DND-41 (cell line): ENCODE measurements around the gene AMELY.
"Not testable (repeated sequence)": the region's sequence is repeated elsewhere in the genome, so short reads cannot be mapped to it uniquely, and the experiment has no call there.

Experiments
- CTCF ChIP-seq: IDR thresholded peaks from 2 replicates; pipeline ENCODE4 v1.5.1; 2012; ENCODE audit warnings: borderline replicate concordance, low read length, moderate library complexity, mild to moderate bottlenecking; ENCODE audit not compliant: poor library complexity, severe bottlenecking; ENCODE audit errors: extremely low read depth
- EZH2 ChIP-seq: IDR thresholded peaks from 3 replicates; pipeline ENCODE4 v1.6.1; 2012; ENCODE audit warnings: borderline replicate concordance, low read depth, mild to moderate bottlenecking, moderate library complexity, low read length, inconsistent platforms; ENCODE audit not compliant: severe bottlenecking

- not testable (repeated sequence) for TF ChIP-seq CTCF, EZH2
Measured at GRCh38 chrY:6902116-6902515, 9.4 kb downstream of the AMELY start.
